Sigmoid colon (tissue), 4 donors: ENCODE results near the gene KRT73.

Experiments
- CTCF ChIP-seq, 4 experiments: fragments of 450-650 bp in 3 of 4; fragments of 200-600 bp in 1 of 4; IDR thresholded peaks; one replicate each; pipeline ENCODE4 v1.5.1; 2016 to 2019; ENCODE audit warnings: antibody characterized with exemption in 4 of 4, mild to moderate bottlenecking in 3 of 4, moderate library complexity in 2 of 4
- EP300 ChIP-seq, 4 donors: sonication (generic); formaldehyde crosslinking; IDR thresholded peaks; one replicate each; pipeline ENCODE4 v1.6.1; 2017; ENCODE audit warnings: antibody characterized with exemption in 4 of 4
- POLR2A ChIP-seq, 2 donors: fragments of 450-650 bp; IDR thresholded peaks; one replicate each; pipeline ENCODE4 v1.6.1; 2016; ENCODE audit warnings: antibody characterized with exemption in 2 of 2, mild to moderate bottlenecking in 2 of 2, moderate library complexity in 2 of 2
- POLR2AphosphoS5 ChIP-seq, 4 donors: sonication (generic); formaldehyde crosslinking; IDR thresholded peaks; one replicate each; pipeline ENCODE4 v1.6.1; 2017; ENCODE audit warnings: antibody characterized with exemption in 4 of 4

- TF ChIP-seq CTCF (IDR thresholded peaks at IDR 0.05) (no peak), POLR2A (IDR thresholded peaks at IDR 0.05) (no peak), POLR2AphosphoS5 (IDR thresholded peaks at IDR 0.05) (no peak), EP300 (IDR thresholded peaks at IDR 0.05) (no peak)
Measured at GRCh38 chr12:52648012-52648550, 29.7 kb upstream of the KRT73 start.
